ENCODE measurements around the gene ZNF534.
"Not testable (repeated sequence)": the region's sequence is repeated elsewhere in the genome, so short reads cannot be mapped to it uniquely, and the experiment has no call there.

ZNF534 gene

GRCh38 chr19:52500474-52500873 is 71.5 kb downstream of the ZNF534 start:
- not testable (repeated sequence) for DNase-seq

GRCh38 chr19:52500991-52501390 is 72.0 kb downstream of the ZNF534 start:
- DNase-seq, result not testable (repeated sequence)

Measured in CD4-positive, alpha-beta T cell treated with Interleukin-15 for 1 hour (primary cell).